ACHN (cell line): ENCODE results near the gene PHLPP1.

ENCODE experiments used
- DNase-seq: peaks from one replicate; pipeline ENCODE4 v3.0.0-alpha.2; 2015
- in situ Hi-C: cut with HindIII; loops from 2 replicates; pipeline ENCODE4 v1.10.0; 2017; ENCODE audit warnings: low sequenced_read_pairs, low pct_ligation_motif_present, low pct_unique_long_range_greater_than_20kb

PHLPP1 gene

GRCh38 chr18:62977512-62977911, 262.2 kb downstream of the PHLPP1 start:
- DNase-seq = no peak
- in situ Hi-C loops = no loop called here

- in situ Hi-C loops = no loop called here
- no peak for DNase-seq
These were observed 263.1 kb downstream of the PHLPP1 start for GRCh38 chr18:62978251-62979049.

GRCh38 chr18:62979176-62979575, 263.8 kb downstream of the PHLPP1 start:
- in situ Hi-C loops = no loop called here
- no peak for DNase-seq

- in situ Hi-C loops = no loop called here
- DNase-seq = no peak
These were observed 264.6 kb downstream of the PHLPP1 start for GRCh38 chr18:62979900-62980299.

- DNase-seq = no peak
- in situ Hi-C loops = no loop called here
These were observed 266.2 kb downstream of the PHLPP1 start for GRCh38 chr18:62981566-62981965.

GRCh38 chr18:62982600-62983251, 267.4 kb downstream of the PHLPP1 start:
- DNase-seq = peak; percentile 54
- in situ Hi-C loops = no loop called here

- DNase-seq = no peak
- in situ Hi-C loops = no loop called here
These were observed 269.4 kb downstream of the PHLPP1 start for GRCh38 chr18:62984656-62985315.

GRCh38 chr18:62986490-62986889, 271.1 kb downstream of the PHLPP1 start:
- in situ Hi-C loops = no loop called here

GRCh38 chr18:62987055-62987830, 271.9 kb downstream of the PHLPP1 start:
- no peak for DNase-seq
- in situ Hi-C loops = no loop called here

More at GRCh38 chr18:62986490-62986889, 271.1 kb downstream of the PHLPP1 start:
- DNase-seq = no peak

- in situ Hi-C loops = no loop called here
- no peak for DNase-seq
These were observed 272.5 kb downstream of the PHLPP1 start for GRCh38 chr18:62987859-62988258.

GRCh38 chr18:62988471-62988870, 273.1 kb downstream of the PHLPP1 start:
- DNase-seq = no peak
- in situ Hi-C loops = no loop called here

GRCh38 chr18:62989195-62989594, 273.9 kb downstream of the PHLPP1 start:
- in situ Hi-C loops = no loop called here
- no peak for DNase-seq

GRCh38 chr18:62990653-62991052, 275.3 kb downstream of the PHLPP1 start:
- no peak for DNase-seq
- in situ Hi-C loops = no loop called here

GRCh38 chr18:62991389-62991788, 276.0 kb downstream of the PHLPP1 start:
- no peak for DNase-seq
- in situ Hi-C loops = no loop called here

GRCh38 chr18:62991959-62992358, 276.6 kb downstream of the PHLPP1 start:
- DNase-seq = no peak
- in situ Hi-C loops = no loop called here

- DNase-seq = no peak
- in situ Hi-C loops = no loop called here
These were observed 277.6 kb downstream of the PHLPP1 start for GRCh38 chr18:62992877-62993365.

GRCh38 chr18:62996566-62996965, 281.2 kb downstream of the PHLPP1 start:
- DNase-seq = no peak
- in situ Hi-C loops = no loop called here

- DNase-seq = no peak
- in situ Hi-C loops = no loop called here
These were observed 281.7 kb downstream of the PHLPP1 start for GRCh38 chr18:62997076-62997475.

GRCh38 chr18:62998443-62998842, 283.1 kb downstream of the PHLPP1 start:
- no peak for DNase-seq
- in situ Hi-C loops = no loop called here
